Stimulated activated CD8-positive, alpha-beta memory T cell treated with anti-CD3 and anti-CD28 coated beads, Interleukin-15, amount 100 ng/mL, for 1 hour (primary cell): ENCODE data around the gene FOXN3.

Experiments used
- DNase-seq: peaks from one replicate; pipeline ENCODE4 v3.0.0-alpha.2; 2020; ENCODE audit warnings: low read depth

FOXN3 gene

GRCh38 chr14:89382901-89383845 lies 33.9 kb downstream of the FOXN3 start:
- no peak for DNase-seq

DNA sequence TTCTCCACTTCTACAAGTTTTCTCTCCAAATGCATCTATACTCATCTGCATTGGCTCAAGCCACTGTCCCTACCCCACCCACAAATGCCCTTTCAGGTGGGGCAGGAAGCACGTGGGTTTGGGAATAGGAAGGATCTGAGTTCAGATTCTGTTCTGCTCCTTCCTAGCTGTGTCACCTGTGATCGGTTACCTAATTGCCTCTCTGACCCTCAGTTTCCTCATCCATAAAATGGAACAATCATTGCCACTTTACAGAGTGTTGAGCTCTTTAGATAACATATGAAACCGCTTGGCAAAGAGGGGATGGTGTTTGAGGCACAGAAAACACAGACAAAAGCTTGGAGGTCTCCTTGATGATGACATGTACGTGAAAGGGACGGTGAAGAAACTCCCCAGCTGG lies 34.5 kb downstream of the FOXN3 start:
- DNase-seq: no peak

DNA sequence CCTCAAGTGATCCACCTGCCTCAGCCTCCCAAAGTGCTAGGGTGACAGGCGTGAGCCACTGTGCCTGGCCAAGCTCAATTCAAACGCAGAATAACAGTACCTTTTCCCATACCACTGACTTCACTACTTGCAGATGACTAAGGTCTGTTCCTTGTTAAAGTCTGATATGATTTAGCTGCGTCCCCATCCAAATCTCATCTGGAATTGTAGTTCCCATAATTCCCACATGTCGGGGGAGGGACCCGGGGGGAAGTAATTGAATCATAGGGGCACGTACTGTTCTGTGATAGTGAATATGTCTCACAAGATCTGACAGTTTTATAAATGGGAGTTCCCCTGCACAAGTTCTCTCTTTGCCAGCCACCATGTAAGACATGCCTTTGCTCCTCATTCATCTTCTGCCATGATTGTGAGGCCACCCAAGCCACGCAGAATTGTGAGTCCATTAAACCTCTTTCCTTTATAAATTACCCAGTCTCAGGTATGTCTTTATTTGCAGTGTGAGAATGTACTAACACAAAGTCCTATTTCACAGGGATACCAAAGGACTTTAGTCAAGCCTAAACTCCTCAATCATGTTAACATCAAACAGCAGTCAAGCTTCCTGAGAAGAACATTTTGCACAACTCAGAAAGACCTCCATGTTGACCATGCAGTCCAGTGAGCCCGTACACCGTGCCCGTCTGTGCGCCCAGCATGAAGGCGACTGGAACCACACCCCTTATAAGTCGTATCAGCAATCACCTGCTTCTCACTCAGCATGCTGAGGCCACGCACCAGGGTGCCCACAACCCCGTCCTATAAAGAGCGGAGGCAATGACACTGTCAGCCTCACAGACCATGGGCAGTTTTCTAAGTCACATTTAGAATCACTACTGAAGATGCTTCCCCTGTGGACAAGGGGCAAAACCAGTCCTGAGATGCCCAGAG lies 36.9 kb downstream of the FOXN3 start:
- no peak for DNase-seq

- DNase-seq: no peak
These were observed 38.0 kb downstream of the FOXN3 start for GRCh38 chr14:89379006-89379405.

DNA sequence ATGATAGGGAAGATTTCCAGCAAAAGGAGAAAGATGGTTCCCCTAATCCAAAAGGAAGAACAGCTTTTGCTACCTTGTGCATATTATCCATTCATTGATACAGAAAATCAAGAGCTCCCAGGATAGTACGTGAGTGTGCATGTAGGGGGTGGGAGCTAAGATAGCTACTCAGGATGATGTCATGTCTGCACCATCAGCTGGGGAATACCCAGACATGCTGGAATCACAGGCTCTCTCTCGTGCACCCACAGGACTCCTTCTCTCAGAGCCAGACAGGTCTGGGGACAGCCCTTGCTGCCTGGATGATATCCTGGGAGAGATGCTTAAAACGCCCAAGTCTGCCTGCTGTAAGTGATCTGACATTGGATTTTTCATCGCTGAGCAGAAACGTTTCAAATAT lies 38.9 kb downstream of the FOXN3 start:
- no peak for DNase-seq

DNA sequence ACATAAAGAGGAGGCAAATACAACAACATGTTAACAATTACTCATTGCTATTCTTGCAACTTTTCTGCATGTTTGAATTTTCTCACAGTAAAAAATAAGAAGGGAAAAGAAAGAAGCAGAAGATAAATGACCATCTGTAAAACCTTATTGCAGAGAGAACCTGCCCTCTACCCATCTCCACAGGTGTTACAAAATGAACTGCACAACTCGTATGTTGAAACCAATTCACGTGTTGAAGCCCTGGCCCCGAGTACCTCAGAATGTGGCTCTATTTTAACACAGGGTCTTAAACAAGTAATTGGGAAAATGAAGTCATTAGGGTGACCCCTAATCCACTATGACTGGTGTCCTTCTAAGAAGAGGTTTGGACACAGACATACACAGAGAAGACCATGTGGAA lies 39.5 kb downstream of the FOXN3 start:
- no peak for DNase-seq

DNA sequence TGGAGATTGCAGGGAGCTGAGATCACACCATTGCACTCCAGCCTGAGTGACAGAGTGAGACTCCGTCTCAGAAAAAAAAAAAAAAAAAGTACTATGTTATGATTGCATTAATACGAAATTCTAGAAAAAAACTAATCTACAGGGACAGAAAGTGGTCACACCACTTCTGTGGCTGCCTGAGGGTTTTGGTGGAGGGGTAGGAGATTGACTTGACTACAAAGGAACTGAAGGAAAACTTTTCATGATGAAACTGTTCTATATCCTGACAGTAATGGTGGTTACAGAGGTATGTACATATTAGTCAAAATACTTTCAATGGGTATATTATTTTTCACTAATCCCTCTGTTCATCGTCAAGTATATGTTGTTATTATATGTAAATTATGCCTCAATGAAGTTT lies 42.1 kb downstream of the FOXN3 start:
- DNase-seq: no peak

- DNase-seq: no peak
These were observed 43.8 kb downstream of the FOXN3 start for GRCh38 chr14:89373185-89373584.

DNA sequence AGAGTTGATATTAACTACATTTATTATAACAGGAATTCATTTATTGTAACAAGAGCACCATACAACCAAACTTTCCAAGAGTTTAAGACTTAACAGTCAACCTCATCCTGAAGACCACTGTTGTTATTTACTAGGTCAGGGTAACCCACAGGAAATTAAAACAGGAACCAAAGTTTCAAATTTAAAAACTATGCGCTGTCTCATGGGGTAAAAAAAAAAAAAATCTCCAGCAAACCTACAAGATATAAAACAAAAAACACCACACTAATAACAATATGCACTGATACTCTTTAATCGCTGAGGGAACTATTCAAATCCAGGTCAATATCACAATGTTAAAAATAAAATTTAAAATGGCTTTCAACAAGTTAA lies 44.5 kb downstream of the FOXN3 start:
- no peak for DNase-seq

GRCh38 chr14:89371585-89372511 lies 45.2 kb downstream of the FOXN3 start:
- no peak for DNase-seq

GRCh38 chr14:89370781-89371180 lies 46.3 kb downstream of the FOXN3 start:
- no peak for DNase-seq

GRCh38 chr14:89370381-89370780 lies 46.7 kb downstream of the FOXN3 start:
- DNase-seq: no peak

- no peak for DNase-seq
These were observed 47.4 kb downstream of the FOXN3 start for GRCh38 chr14:89369656-89370055.

GRCh38 chr14:89368490-89369477 lies 48.2 kb downstream of the FOXN3 start:
- DNase-seq: no peak

DNA sequence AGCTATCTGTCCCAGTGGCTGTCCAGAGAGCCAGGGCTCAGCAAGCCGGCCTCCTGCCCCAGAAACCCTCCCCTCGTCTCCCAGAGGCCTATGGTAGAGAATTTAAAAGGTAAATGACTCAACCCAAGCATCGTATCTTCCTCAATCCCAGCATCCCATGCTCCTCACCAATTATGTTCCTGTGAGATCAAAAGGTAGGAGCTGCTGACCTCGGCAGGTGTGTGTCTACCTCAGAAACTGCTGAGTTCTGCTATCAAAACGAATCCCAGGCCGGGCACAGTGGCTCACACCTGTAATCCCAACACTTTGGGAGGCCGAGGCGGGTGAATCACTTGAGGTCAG lies 49.3 kb downstream of the FOXN3 start:
- no peak for DNase-seq

- no peak for DNase-seq
These were observed 49.9 kb downstream of the FOXN3 start for GRCh38 chr14:89366864-89367778.

DNA sequence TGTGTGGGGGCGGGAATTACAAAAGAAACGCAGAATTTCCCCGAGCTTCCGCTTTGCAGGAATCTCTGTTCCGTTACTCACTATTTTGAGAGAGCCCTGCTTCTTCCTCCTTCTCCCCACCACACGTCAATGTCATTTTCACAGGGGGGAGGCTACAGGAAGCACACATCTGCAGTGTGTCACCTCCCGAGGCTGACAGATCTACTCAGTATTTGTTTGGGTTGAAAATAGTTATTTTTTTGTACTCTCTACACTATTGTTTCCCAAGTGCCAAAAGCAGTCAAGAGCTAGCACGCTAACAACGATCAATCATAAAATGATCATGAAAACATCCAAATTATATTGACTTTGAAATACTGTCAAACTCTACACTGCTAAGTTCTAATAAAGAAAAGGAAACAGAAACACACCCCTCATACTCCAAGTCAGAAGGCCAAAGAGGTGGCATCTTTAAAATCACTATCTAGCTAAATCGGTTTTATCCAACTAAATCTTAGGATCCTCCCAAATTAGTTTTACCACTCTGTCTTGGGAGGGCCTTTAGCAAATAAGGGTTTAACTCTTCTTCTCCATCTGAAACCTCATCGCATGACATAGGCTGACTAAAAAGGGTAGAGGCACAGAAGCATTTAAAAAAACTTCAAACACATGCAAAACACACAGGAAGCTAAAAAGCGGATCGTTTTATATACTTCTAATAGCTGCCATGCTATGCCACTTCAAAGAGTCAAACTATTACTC lies 51.8 kb downstream of the FOXN3 start:
- peak; percentile 35 for DNase-seq

- no peak for DNase-seq
These were observed 52.7 kb downstream of the FOXN3 start for GRCh38 chr14:89364316-89364715.

DNA sequence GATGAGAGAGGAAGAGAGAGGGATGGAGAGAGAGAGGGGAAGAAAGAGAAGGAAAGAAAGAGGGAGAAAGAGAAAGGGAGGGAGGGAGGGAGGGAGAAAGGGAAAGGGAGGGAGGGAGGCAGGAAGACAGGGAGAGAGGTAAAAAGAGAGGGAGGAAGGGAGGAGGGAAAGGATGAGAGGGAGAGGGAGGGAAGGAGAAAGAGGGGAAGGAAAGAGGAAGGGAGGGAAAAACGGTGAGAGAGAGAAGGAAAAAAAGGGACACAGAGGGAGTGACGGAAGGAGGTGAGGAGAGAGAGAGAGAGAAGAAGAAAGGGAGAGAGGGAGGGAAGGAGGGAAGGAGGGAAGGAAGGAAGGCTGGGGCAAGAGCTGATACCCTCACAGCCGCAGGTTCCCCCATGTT lies 56.8 kb downstream of the FOXN3 start:
- DNase-seq: no peak
